ENCODE measurements around the gene TMEM108.

Gene TMEM108

GRCh38 chr3:133330522-133330921, 292.3 kb downstream of the TMEM108 start:
- no peak for DNase-seq (ENCODE audit: low spot score)

- no peak for DNase-seq (ENCODE audit: low spot score)
These were observed 316.5 kb downstream of the TMEM108 start for GRCh38 chr3:133354721-133355120.

- no peak for DNase-seq (ENCODE audit: low spot score)
These were observed 322.3 kb downstream of the TMEM108 start for GRCh38 chr3:133360476-133360875.

GRCh38 chr3:133361011-133361410, 322.8 kb downstream of the TMEM108 start:
- no peak for DNase-seq (ENCODE audit: low spot score)

GRCh38 chr3:133361435-133361834, 323.2 kb downstream of the TMEM108 start:
- DNase-seq (ENCODE audit: low spot score) = no peak

GRCh38 chr3:133362539-133362938, 324.3 kb downstream of the TMEM108 start:
- no peak for DNase-seq (ENCODE audit: low spot score)

- no peak for DNase-seq (ENCODE audit: low spot score)
These were observed 326.5 kb downstream of the TMEM108 start for GRCh38 chr3:133364704-133365103.

- DNase-seq (ENCODE audit: low spot score) = no peak
These were observed 328.7 kb downstream of the TMEM108 start for GRCh38 chr3:133366921-133367320.

GRCh38 chr3:133367403-133367802, 329.2 kb downstream of the TMEM108 start:
- no peak for DNase-seq (ENCODE audit: low spot score)

- DNase-seq (ENCODE audit: low spot score) = no peak
These were observed 329.8 kb downstream of the TMEM108 start for GRCh38 chr3:133367956-133368355.

GRCh38 chr3:133368371-133369067, 330.3 kb downstream of the TMEM108 start:
- DNase-seq (ENCODE audit: low spot score) = no peak

GRCh38 chr3:133369068-133369440, 330.9 kb downstream of the TMEM108 start:
- DNase-seq (ENCODE audit: low spot score) = no peak

GRCh38 chr3:133371181-133371580, 333.0 kb downstream of the TMEM108 start:
- DNase-seq (ENCODE audit: low spot score) = no peak

- DNase-seq (ENCODE audit: low spot score) = no peak
These were observed 333.5 kb downstream of the TMEM108 start for GRCh38 chr3:133371676-133372075.

GRCh38 chr3:133374708-133375402, 336.7 kb downstream of the TMEM108 start:
- DNase-seq (ENCODE audit: low spot score) = no peak

- DNase-seq (ENCODE audit: low spot score) = no peak
These were observed 337.2 kb downstream of the TMEM108 start for GRCh38 chr3:133375403-133375745.

- peak; percentile 60 for DNase-seq (ENCODE audit: low spot score)
These were observed 338.6 kb downstream of the TMEM108 start for GRCh38 chr3:133376810-133377209.

- peak; percentile 65 for DNase-seq (ENCODE audit: low spot score)
These were observed 339.2 kb downstream of the TMEM108 start for GRCh38 chr3:133377396-133377795.

GRCh38 chr3:133379926-133380325, 341.7 kb downstream of the TMEM108 start:
- no peak for DNase-seq (ENCODE audit: low spot score)

GRCh38 chr3:133380481-133381225, 342.5 kb downstream of the TMEM108 start:
- DNase-seq (ENCODE audit: low spot score) = no peak

GRCh38 chr3:133381346-133382109, 343.3 kb downstream of the TMEM108 start:
- no peak for DNase-seq (ENCODE audit: low spot score)

- no peak for DNase-seq (ENCODE audit: low spot score)
These were observed 345.0 kb downstream of the TMEM108 start for GRCh38 chr3:133383175-133383574.

Measured in SK-N-DZ (cell line).